Occipital lobe (tissue), 3 donors: Measurements from ENCODE around the gene ATP2B2. TPM values are rescaled to one million over a fixed set of nuclear protein-coding genes. Genes with fewer than 3 reads are reported as not detected.

ENCODE experiments used
- DNase-seq: peaks from one replicate; lab custom pipeline; 2025; lab: John Stamatoyannopoulos, UW
- small RNA-seq: library from RNA; depleted of rRNA; stranded (forward); fragments of <200 nt; gene quantifications from one replicate; pipeline ENCODE3, GENCODE V24; 2014
- total RNA-seq: library from RNA; depleted of rRNA; stranded (reverse); fragments of >200 nt; gene quantifications from one replicate; pipeline ENCODE4 v1.2.3, GENCODE V29; 2014

ATP2B2 gene
- total RNA-seq, 1 donor from 2014 or later, result 79.5 TPM

GRCh38 chr3:10283638-10284037 lies 221.7 kb downstream of the ATP2B2 start:
- DNase-seq, result no peak

GRCh38 chr3:10281951-10282350 lies 223.4 kb downstream of the ATP2B2 start:
- no peak for DNase-seq

- no peak for DNase-seq
Measured at GRCh38 chr3:10280571-10280970, 224.8 kb downstream of the ATP2B2 start.

GRCh38 chr3:10280177-10280529 lies 225.2 kb downstream of the ATP2B2 start:
- DNase-seq, result no peak

- peak; percentile 46 for DNase-seq
Measured at GRCh38 chr3:10279384-10280176, 225.8 kb downstream of the ATP2B2 start.

GRCh38 chr3:10278501-10278900 lies 226.9 kb downstream of the ATP2B2 start:
- no peak for DNase-seq

GRCh38 chr3:10277115-10277625 lies 228.2 kb downstream of the ATP2B2 start:
- no peak for DNase-seq

- no peak for DNase-seq
Measured at GRCh38 chr3:10274601-10275000, 230.8 kb downstream of the ATP2B2 start.

Small RNA genes within 50 kb of the gene (small RNA-seq; reads per million reads assigned to genes)
- gene MIR378B, result not detected
- gene MIR885, result 0.44 reads per million, percentile 41 among the genes with 10 or more reads in this experiment
- not detected for gene RF02126

Other genes with a start within 250 kb of the ATP2B2 start
- gene GHRL, start 212.6 kb downstream of the ATP2B2 start, total RNA-seq, result not detected
- 56.3 TPM for gene SEC13, start 184.5 kb downstream of the ATP2B2 start, total RNA-seq